Large intestine (tissue), 3 donors: Measurements from ENCODE around the gene OR52A1. TPM values are rescaled to one million over a fixed set of nuclear protein-coding genes. Genes with fewer than 3 reads are reported as not detected.

Experiments used
- DNase-seq, 2 donors: peaks; one replicate each; pipeline versions ENCODE4 v3.0.0 to v3.0.0-alpha.2; 2013
- H3K27ac ChIP-seq: one replicate; pipeline ENCODE4 v1.5.1; 2013; ENCODE audit warnings: low read length
- H3K27me3 ChIP-seq: 2 replicates; pipeline ENCODE4 v1.6.1; 2013; ENCODE audit warnings: low read length; ENCODE audit not compliant: control insufficient read depth, insufficient read depth
- H3K36me3 ChIP-seq: 2 replicates; pipeline ENCODE4 v1.6.1; 2013; ENCODE audit warnings: low read length; ENCODE audit not compliant: control insufficient read depth, insufficient read depth
- H3K4me1 ChIP-seq: one replicate; pipeline ENCODE4 v1.6.1; 2013; ENCODE audit warnings: low read length; ENCODE audit not compliant: control insufficient read depth, insufficient read depth
- H3K4me3 ChIP-seq: one replicate; pipeline ENCODE4 v1.5.1; 2013; ENCODE audit warnings: low read length
- H3K9me3 ChIP-seq: one replicate; pipeline ENCODE4 v1.6.1; 2013; ENCODE audit warnings: mild to moderate bottlenecking, low read depth, low read length, moderate library complexity; ENCODE audit not compliant: control insufficient read depth
- WGBS: methylation state at CpG from one replicate; pipeline ENCODE4 v1.1.5; 2013; ENCODE audit warnings: low lambda C conversion rate; ENCODE audit not compliant: insufficient coverage; 5-methylcytosine and 5-hydroxymethylcytosine counted together
- polyA plus RNA-seq: library from polyadenylated mRNA; unstranded; fragments of 120-200 nt; gene quantifications from one replicate; pipeline ENCODE4 v1.2.1, GENCODE V29; 2013

The OR52A1 gene
- polyA plus RNA-seq, 1 donor = not detected

GRCh38 chr11:5136261-5136660 lies 18.3 kb downstream of the OR52A1 start:
- DNase-seq = no peak
- no peak overlapping the region for H3K4me3 ChIP-seq

GRCh38 chr11:5131584-5132335 lies 22.8 kb downstream of the OR52A1 start:
- Histone ChIP-seq H3K9me3 (no peaks in the 10 kb centered on the region), H3K4me1 (no peaks in the 10 kb centered on the region), H3K36me3 (no peaks in the 10 kb centered on the region), H3K27ac (no peak overlapping the region), H3K4me3 (no peak overlapping the region), H3K27me3 (no peaks in the 10 kb centered on the region)
- DNase-seq = no peak
- 65% methylated on average over 2 of the region's 8 CpGs for WGBS

More at GRCh38 chr11:5136261-5136660, 18.3 kb downstream of the OR52A1 start:
- Histone ChIP-seq H3K36me3 (no peaks in the 10 kb centered on the region), H3K4me1 (no peaks in the 10 kb centered on the region), H3K27me3 (no peaks in the 10 kb centered on the region), H3K9me3 (no peaks in the 10 kb centered on the region), H3K27ac (no peak overlapping the region)

- H3K27me3 ChIP-seq = no peaks in the 10 kb centered on the region
- no peak overlapping the region for H3K4me3 ChIP-seq
- H3K9me3 ChIP-seq = no peaks in the 10 kb centered on the region
- H3K36me3 ChIP-seq = no peaks in the 10 kb centered on the region
- 86% methylated on average over 1 of the region's 2 CpGs for WGBS
- H3K27ac ChIP-seq = no peak overlapping the region
- H3K4me1 ChIP-seq = no peaks in the 10 kb centered on the region
- no peak for DNase-seq
Observed at GRCh38 chr11:5129457-5129877, 25.1 kb downstream of the OR52A1 start.

DNA sequence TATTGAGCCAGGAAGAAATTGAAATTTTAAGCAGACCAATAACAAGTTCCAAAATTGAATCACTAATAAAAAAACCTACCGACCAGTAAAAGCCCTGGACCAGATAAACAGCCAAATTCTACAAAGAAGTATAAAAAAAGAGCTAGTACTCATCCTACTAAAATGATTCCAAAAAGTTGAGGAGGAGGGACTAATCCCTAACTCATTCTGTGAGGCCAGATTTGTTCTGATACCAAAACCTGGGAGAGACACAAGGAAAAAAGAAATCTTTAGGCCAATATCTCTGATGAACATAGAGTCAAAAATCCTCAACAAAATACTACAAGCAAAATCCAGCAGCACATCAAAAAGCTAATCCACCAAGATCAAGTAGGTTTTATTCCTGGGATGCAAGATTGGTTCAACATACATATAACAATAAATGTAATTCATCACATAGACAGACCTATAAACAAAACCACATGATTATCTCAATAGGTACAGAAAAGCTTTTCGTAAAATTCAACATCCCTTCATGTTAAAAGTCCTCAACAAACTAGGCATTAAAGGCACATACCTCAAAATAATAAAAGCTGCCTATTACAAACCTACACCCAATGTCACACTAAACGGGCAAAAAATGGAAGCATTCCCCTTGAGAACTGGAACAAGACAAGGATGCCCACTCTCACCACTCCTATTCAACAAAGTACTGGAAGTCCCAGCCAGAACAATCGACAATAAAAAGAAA lies 29.5 kb downstream of the OR52A1 start:
- Histone ChIP-seq H3K36me3 (no peaks in the 10 kb centered on the region), H3K4me3 (no peak overlapping the region), H3K4me1 (no peaks in the 10 kb centered on the region), H3K27me3 (no peaks in the 10 kb centered on the region), H3K9me3 (no peaks in the 10 kb centered on the region), H3K27ac (no peak overlapping the region)
- no peak for DNase-seq
- no CpG with 5 or more reads among the region's 4 CpGs for WGBS

- H3K27me3 ChIP-seq = no peaks in the 10 kb centered on the region
- H3K27ac ChIP-seq = no peak overlapping the region
- H3K4me3 ChIP-seq = no peak overlapping the region
- no peaks in the 10 kb centered on the region for H3K36me3 ChIP-seq
- no peaks in the 10 kb centered on the region for H3K4me1 ChIP-seq
- no peaks in the 10 kb centered on the region for H3K9me3 ChIP-seq
- 0% methylated on average over 2 of the region's 4 CpGs for WGBS
- peak; percentile 19 to 35 for DNase-seq
Observed at GRCh38 chr11:5123802-5124521, 30.6 kb downstream of the OR52A1 start.

GRCh38 chr11:5118893-5119292 lies 35.7 kb downstream of the OR52A1 start:
- H3K27ac ChIP-seq = no peak overlapping the region
- no peaks in the 10 kb centered on the region for H3K4me1 ChIP-seq
- H3K27me3 ChIP-seq = no peaks in the 10 kb centered on the region
- no peaks in the 10 kb centered on the region for H3K9me3 ChIP-seq
- H3K36me3 ChIP-seq = no peaks in the 10 kb centered on the region
- no peak for DNase-seq
- H3K4me3 ChIP-seq = no peak overlapping the region
- 23% methylated on average over 1 of the region's 1 CpG for WGBS

GRCh38 chr11:5117588-5117987 lies 37.0 kb downstream of the OR52A1 start:
- no peak overlapping the region for H3K27ac ChIP-seq
- no peaks in the 10 kb centered on the region for H3K36me3 ChIP-seq
- DNase-seq = no peak
- no peaks in the 10 kb centered on the region for H3K4me1 ChIP-seq
- no peak overlapping the region for H3K4me3 ChIP-seq
- no peaks in the 10 kb centered on the region for H3K9me3 ChIP-seq
- no peaks in the 10 kb centered on the region for H3K27me3 ChIP-seq

GRCh38 chr11:5115339-5115738 lies 39.2 kb downstream of the OR52A1 start:
- H3K9me3 ChIP-seq = no peaks in the 10 kb centered on the region

DNA sequence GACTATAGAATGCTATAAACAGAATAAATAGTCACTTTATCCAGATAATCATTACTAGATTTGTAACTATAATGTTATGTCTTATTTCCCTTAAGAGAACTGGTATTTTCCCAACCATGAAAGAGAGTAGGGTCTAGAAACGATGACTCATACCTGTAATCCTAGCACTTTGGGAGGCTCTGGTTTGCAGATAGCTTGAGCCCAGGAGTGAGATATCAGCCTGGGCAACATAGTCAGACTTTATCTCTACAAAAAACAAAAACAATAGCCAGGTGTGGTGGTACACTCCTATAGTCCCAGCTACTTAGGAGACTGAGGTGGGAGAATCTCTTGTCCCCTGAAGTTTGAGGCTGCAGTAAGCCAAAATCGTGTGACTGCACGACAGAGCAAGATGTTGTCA lies 47.3 kb downstream of the OR52A1 start:
- H3K9me3 ChIP-seq = no peaks in the 10 kb centered on the region
- peak in 1 of 2 donors; percentile 2 for DNase-seq
- H3K27ac ChIP-seq = no peak overlapping the region
- H3K36me3 ChIP-seq = no peaks in the 10 kb centered on the region
- H3K27me3 ChIP-seq = no peaks in the 10 kb centered on the region
- H3K4me1 ChIP-seq = no peaks in the 10 kb centered on the region
- 71% methylated on average over 3 of the region's 3 CpGs for WGBS
- no peak overlapping the region for H3K4me3 ChIP-seq

More at GRCh38 chr11:5115339-5115738, 39.2 kb downstream of the OR52A1 start:
- Histone ChIP-seq H3K36me3 (no peaks in the 10 kb centered on the region), H3K27ac (no peak overlapping the region), H3K4me1 (no peaks in the 10 kb centered on the region), H3K4me3 (no peak overlapping the region), H3K27me3 (no peaks in the 10 kb centered on the region)
- WGBS = no CpG with 5 or more reads among the region's 3 CpGs
- DNase-seq = no peak

- H3K27me3 ChIP-seq = no peaks in the 10 kb centered on the region
- no peak overlapping the region for H3K27ac ChIP-seq
- no peak for DNase-seq
- H3K4me3 ChIP-seq = no peak overlapping the region
- no peaks in the 10 kb centered on the region for H3K4me1 ChIP-seq
- no peaks in the 10 kb centered on the region for H3K9me3 ChIP-seq
- H3K36me3 ChIP-seq = no peaks in the 10 kb centered on the region
Observed at GRCh38 chr11:5103066-5103465, 51.5 kb downstream of the OR52A1 start.
